Femur (tissue), 1 donor: ENCODE data around the gene CCT6B.

ENCODE experiments used
- DNase-seq: peaks from one replicate; pipeline ENCODE4 v3.0.0-alpha.2; 2017

The CCT6B gene

DNA sequence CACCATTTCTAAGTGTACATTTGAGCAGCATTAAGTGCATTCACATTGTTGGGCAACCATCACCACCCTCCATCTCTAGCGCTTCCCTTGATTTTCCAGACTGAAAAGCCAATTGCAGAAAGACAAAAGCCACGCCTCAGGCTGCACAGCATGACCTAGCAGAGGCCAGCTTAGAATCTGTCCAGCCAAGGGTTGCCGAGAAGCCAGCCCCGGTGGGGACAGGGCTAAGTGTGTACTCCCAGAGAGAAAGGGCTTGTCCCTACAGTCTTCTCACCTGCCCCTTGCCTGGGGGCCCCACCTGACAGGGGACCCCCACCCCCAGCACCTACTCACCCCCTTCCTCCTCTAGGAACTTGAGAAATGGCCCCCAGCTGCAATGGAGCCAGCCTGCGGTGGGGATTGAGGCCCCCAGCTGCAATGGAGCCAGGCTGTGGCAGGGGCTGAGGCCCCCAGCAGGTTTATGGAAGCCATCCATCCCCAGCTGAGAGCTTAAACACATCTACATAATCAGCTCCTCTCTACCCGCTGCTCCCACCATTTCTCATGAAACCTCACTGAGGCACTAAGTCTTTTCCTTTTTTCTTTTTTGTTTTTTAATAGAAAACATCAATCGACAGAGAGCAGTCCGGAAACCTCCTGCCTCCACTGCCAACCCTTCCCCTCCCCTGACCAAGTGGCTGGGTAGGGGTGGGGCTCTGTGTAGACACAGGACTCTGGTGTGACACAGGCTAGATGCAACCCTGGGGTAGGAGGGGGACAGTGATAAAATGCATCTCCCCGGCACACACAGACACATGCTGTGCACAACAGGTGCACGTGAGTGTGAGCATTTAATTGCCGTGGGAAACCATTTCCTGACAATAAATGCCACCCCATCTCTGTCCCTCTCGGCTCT lies 77.9 kb downstream of the CCT6B start:
- no peak for DNase-seq

DNA sequence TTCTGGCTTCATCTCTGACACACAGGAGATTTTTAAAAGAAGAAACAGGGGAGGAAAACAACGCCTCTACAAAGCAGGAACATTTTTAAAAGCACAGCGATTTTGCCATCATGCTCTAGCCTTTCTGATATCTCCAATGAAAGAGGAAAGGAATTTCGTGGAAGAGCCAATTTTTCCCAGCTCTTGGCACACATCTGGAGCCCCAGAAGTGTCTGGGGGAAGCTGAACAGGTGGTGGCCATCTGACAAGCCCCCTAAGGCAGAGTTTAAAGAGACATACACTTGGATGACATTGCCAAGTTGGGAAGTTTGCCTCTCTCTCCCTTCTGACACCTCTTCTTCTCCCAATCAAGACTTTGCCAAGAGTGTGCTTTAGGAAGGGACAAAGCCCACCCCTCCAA lies 82.1 kb downstream of the CCT6B start:
- DNase-seq, result no peak
